Stimulated activated naive CD8-positive, alpha-beta T cell treated with anti-CD3 and anti-CD28 coated beads, Interleukin-15, amount 100 ng/mL, for 72 hours (primary cell): ENCODE measurements around the gene MIGA2.
A peak's percentile ranks its signal among the peaks of the same experiment; 100 is the strongest.
"Not testable (repeated sequence)": the region's sequence is repeated elsewhere in the genome, so short reads cannot be mapped to it uniquely, and the experiment has no call there.

Source experiments
- ATAC-seq: fragments of 150-1000 bp; cut with Tn5 transposase; 2 replicates; pipeline ENCODE4 v1.10.0; 2021; ENCODE audit warnings: mild to moderate bottlenecking, moderate library complexity
- DNase-seq, 2 donors: peaks; one replicate each; pipeline ENCODE4 v3.0.0; 2021 to 2022
- H3K27ac Mint-ChIP-seq, 2 donors: one replicate each; pipeline ENCODE4 v1.8.0; 2022; ENCODE audit warnings: mild to moderate bottlenecking in 2 of 2, mixed read lengths in 2 of 2, moderate library complexity in 2 of 2
- H3K27me3 Mint-ChIP-seq: one replicate; pipeline ENCODE4 v1.8.0; 2022; ENCODE audit warnings: mixed read lengths
- H3K4me1 Mint-ChIP-seq: one replicate; pipeline ENCODE4 v1.8.0; 2022; ENCODE audit warnings: mild to moderate bottlenecking, mixed read lengths
- H3K4me3 Mint-ChIP-seq, 2 donors: one replicate each; pipeline ENCODE4 v1.8.0; 2022; ENCODE audit warnings: mild to moderate bottlenecking in 2 of 2, mixed read lengths in 2 of 2, moderate library complexity in 1 of 2
- H3K9me3 Mint-ChIP-seq, 2 donors: one replicate each; pipeline ENCODE4 v1.8.0; 2022; ENCODE audit warnings: mixed read lengths in 2 of 2

MIGA2 gene, protein sequence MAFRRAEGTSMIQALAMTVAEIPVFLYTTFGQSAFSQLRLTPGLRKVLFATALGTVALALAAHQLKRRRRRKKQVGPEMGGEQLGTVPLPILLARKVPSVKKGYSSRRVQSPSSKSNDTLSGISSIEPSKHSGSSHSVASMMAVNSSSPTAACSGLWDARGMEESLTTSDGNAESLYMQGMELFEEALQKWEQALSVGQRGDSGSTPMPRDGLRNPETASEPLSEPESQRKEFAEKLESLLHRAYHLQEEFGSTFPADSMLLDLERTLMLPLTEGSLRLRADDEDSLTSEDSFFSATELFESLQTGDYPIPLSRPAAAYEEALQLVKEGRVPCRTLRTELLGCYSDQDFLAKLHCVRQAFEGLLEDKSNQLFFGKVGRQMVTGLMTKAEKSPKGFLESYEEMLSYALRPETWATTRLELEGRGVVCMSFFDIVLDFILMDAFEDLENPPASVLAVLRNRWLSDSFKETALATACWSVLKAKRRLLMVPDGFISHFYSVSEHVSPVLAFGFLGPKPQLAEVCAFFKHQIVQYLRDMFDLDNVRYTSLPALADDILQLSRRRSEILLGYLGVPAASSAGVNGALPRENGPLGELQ

DNA sequence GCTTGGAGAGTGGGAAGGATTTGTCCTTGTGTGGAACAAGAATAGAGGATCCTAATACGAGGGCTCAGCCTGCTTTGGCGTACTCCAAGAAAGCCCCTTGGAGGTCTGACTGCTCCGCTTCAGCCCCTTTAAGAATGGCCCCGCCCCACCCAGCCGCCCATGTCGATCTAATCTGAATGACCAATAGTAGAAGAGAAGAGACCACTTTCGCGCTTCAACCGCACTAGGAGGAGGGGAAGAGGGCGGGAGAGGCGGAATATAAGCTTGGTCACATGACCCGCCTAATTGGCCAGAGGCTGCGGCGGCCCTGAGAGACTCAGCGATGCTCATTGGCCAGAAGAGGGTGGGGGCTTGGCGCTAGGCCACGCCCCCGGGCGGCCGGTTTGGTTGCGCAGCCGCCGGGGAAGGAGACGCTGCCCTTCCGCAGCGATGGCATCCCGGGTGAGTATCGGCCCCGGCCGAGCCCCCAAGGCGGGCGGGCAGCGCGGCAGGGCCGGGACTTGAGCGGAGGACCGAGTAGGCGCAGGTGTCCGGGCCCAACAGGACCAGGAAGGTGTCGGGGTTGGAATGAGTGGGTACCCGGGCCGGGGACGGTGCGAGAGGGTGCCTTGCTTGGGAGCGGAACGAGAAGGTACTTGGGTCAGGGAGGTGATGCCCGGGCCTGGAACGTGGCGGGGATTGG, at the start of gene MIGA2:
Gene MIGA2, plus strand, starts transcription at position 386 of the 682 bp plus-strand sequence. CDS start 3,969 bp downstream, outside the sequence.
- no peaks in the 10 kb centered on the region for H3K27me3 Mint-ChIP-seq
- ATAC-seq (peak; percentile 98), DNase-seq (peak; percentile 93 to 97)
- peaks cover 37% of the 10 kb centered on the region for H3K4me1 Mint-ChIP-seq
- H3K4me3 Mint-ChIP-seq = peak within 1 kb of the TSS; percentile 86 to 92
- H3K27ac Mint-ChIP-seq = peak within 1 kb of the TSS; percentile 90 to 93
- H3K9me3 Mint-ChIP-seq = no peaks in the 10 kb centered on the region

DNA sequence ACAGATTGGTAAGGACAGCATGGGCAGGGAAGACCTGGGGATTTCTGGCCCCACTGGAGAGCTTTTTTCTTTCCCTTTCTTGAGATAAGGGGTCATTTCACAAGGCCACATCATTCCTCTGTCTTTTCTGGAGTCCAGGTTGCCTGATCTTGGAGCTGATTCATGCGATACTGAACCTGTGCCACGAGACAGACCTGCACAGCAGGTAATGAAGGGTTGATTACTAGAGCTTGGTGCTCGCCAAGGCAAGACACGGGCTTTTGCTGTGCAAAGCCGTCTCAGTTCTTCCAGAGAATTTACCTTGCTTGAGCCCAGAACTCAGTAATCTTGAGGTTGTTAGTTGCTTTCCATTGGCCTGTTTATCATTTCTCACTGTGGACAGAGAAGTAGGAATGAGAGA, 49.8 kb upstream of the MIGA2 start:
- Mint-ChIP-seq H3K9me3 (no peaks in the 10 kb centered on the region), H3K27ac (peak overlapping the region in 1 of 2 donors; percentile 52), H3K27me3 (no peaks in the 10 kb centered on the region), H3K4me1 (no peaks in the 10 kb centered on the region), H3K4me3 (no peak overlapping the region)
- ATAC-seq (no peak), DNase-seq (no peak)

GRCh38 chr9:128987805-128988204, 48.6 kb upstream of the MIGA2 start:
- ATAC-seq (no peak), DNase-seq (no peak)
- no peaks in the 10 kb centered on the region for H3K4me1 Mint-ChIP-seq
- H3K27me3 Mint-ChIP-seq = no peaks in the 10 kb centered on the region
- H3K27ac Mint-ChIP-seq = peak overlapping the region in 1 of 2 donors; percentile 8
- H3K9me3 Mint-ChIP-seq = no peaks in the 10 kb centered on the region
- H3K4me3 Mint-ChIP-seq = no peak overlapping the region

DNA sequence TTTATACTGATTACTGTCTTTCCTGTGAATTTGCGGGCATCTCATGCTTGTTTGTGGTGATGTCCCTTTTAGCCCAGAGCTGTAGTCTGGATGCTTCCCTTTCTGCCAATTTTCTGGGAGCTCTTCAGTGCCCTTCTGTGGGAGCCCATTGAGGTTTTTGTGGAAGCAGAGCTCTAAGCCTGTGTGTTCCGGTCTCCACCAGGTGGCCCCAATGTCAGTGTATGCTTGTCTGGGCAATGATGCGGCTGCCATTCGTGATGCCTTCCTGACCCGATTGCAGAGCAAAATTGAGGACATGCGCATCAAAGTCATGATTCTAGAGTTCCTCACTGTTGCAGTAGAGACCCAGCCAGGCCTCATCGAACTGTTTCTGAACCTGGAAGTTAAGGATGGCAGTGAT, 43.4 kb upstream of the MIGA2 start:
- peak overlapping the region in 1 of 2 donors; percentile 28 for H3K27ac Mint-ChIP-seq
- no peaks in the 10 kb centered on the region for H3K27me3 Mint-ChIP-seq
- no peak overlapping the region for H3K4me3 Mint-ChIP-seq
- H3K9me3 Mint-ChIP-seq = no peaks in the 10 kb centered on the region
- ATAC-seq = no peak
- H3K4me1 Mint-ChIP-seq = no peaks in the 10 kb centered on the region
- no peak for DNase-seq

DNA sequence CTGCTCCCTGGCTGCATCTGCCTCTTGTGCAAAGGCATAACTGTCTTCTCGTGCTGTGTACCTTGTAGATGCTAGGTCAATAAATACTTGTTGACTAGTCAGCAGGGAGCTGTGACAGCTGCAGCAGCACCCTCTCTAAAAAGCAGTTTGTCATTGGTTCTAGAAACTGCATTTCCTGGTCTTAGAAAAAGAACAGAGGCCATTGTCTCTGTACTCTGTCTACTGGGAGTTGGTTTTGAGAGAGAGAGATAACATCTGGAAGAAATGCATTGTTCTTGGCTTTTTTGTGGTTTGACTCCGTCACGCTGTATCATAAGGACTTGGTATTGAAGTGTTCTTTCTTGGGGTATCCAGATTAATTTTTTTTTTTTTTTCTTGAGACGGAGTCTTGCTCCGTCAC, 40.6 kb upstream of the MIGA2 start:
- DNase-seq (no peak), ATAC-seq (no peak)
- Mint-ChIP-seq H3K27me3 (no peaks in the 10 kb centered on the region), H3K4me3 (no peak overlapping the region), H3K4me1 (no peaks in the 10 kb centered on the region), H3K27ac (peak overlapping the region in 1 of 2 donors; percentile 51), H3K9me3 (no peaks in the 10 kb centered on the region)

GRCh38 chr9:128998462-128998861, 38.0 kb upstream of the MIGA2 start:
- ATAC-seq = no peak
- DNase-seq = no peak
- no peak overlapping the region for H3K4me3 Mint-ChIP-seq
- peak overlapping the region in 1 of 2 donors; percentile 37 for H3K27ac Mint-ChIP-seq
- H3K4me1 Mint-ChIP-seq = no peaks in the 10 kb centered on the region
- H3K27me3 Mint-ChIP-seq = no peaks in the 10 kb centered on the region
- H3K9me3 Mint-ChIP-seq = no peaks in the 10 kb centered on the region

GRCh38 chr9:128999581-129000206, 36.7 kb upstream of the MIGA2 start:
- Mint-ChIP-seq H3K27me3 (no peaks in the 10 kb centered on the region), H3K4me1 (no peaks in the 10 kb centered on the region), H3K27ac (peak overlapping the region in 1 of 2 donors; percentile 74), H3K4me3 (no peak overlapping the region), H3K9me3 (no peaks in the 10 kb centered on the region)
- ATAC-seq (no peak), DNase-seq (no peak)

DNA sequence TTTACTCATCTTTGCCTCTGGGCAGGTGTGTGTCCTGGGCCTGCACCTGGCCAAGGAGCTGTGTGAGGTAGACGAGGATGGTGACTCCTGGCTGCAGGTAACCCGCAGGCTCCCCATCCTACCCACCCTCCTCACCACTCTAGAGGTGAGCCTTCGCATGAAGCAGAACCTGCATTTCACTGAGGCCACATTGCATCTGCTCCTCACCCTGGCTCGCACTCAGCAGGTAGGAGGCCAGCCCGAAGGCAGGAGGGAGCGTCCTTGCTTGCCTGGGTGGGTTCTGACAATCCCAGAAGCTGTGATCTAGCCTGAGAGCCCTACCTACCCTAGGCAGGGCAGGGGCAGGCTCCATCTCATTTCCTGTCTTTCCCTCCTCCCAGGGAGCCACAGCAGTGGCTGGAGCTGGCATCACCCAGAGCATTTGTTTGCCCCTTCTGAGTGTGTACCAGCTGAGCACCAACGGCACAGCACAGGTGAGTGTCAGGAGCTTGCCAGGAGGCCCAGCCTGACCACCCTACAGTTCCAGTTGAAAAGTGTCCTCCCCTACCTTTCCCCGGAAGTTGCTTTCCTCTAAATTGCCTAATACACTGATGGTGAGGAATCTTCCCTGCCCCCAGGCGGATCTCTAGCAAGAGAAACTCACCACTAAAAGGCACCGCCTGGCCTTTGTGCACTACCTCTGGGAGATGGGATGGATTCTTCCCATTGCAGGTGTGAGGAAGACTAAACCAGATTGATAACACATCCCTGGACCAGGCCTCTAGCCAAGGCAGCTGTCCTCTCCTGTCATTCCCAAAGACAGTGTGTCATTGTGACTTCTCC, 34.7 kb upstream of the MIGA2 start:
- Mint-ChIP-seq H3K4me1 (peaks cover 4% of the 10 kb centered on the region), H3K9me3 (no peaks in the 10 kb centered on the region), H3K27me3 (no peaks in the 10 kb centered on the region), H3K4me3 (no peak overlapping the region), H3K27ac (peak overlapping the region; percentile 61 to 79)
- DNase-seq (no peak), ATAC-seq (no peak)

GRCh38 chr9:129002992-129003391, 33.4 kb upstream of the MIGA2 start:
- Mint-ChIP-seq H3K4me3 (no peak overlapping the region), H3K27ac (no peak overlapping the region), H3K9me3 (no peaks in the 10 kb centered on the region), H3K4me1 (peaks cover 10% of the 10 kb centered on the region), H3K27me3 (no peaks in the 10 kb centered on the region)
- DNase-seq (no peak), ATAC-seq (no peak)

DNA sequence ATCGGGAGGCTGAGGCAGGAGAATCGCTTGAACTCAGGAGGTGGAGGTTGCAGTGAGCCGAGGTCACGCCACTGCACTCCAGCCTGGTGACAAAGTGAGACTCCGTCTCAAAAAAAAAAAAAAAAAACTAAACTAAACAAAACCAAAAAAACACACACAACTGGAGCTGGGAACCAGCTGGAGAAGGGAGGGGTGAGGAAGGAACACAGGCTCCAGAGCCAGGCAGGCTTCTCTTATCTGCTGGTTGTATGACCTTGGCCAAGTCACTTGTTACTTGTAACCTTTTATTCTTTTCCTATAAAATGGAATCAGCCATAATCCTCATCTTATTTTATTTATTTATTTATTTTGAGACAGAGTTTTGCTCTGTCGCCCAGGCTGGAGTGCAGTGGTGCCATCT, 32.3 kb upstream of the MIGA2 start:
- H3K4me3 Mint-ChIP-seq, H3K27me3 Mint-ChIP-seq, ATAC-seq, H3K27ac Mint-ChIP-seq, DNase-seq, H3K9me3 Mint-ChIP-seq: not testable (repeated sequence)
- peaks cover 11% of the 10 kb centered on the region for H3K4me1 Mint-ChIP-seq

DNA sequence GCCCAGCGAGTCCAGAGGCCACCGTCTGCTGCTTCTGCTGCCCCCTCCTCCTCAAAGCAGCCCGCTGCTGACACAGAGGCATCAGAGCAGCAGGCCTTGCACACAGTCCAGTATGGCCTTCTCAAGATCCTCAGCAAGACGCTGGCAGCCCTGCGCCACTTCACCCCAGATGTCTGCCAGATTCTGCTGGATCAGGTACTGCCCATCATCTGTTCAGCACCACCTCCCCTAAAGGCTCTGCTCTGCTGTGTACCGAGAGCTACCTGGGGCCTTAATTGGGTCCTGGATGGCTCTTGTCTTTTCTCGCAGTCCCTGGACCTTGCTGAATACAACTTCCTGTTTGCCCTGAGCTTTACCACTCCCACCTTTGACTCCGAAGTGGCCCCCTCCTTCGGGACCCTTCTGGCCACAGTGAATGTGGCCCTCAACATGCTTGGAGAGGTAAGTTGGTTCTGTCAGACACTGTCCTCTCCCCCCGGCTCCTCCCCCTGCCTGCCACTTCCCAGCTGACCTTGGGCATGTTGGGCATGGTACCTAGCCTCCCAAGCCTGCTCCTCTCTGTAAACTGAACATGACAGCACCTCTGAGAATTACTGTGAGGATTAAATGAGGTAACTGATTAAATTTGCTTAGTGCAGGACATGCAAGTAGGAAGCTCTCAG, 31.0 kb upstream of the MIGA2 start:
- ATAC-seq = no peak
- H3K27me3 Mint-ChIP-seq = no peaks in the 10 kb centered on the region

DNA sequence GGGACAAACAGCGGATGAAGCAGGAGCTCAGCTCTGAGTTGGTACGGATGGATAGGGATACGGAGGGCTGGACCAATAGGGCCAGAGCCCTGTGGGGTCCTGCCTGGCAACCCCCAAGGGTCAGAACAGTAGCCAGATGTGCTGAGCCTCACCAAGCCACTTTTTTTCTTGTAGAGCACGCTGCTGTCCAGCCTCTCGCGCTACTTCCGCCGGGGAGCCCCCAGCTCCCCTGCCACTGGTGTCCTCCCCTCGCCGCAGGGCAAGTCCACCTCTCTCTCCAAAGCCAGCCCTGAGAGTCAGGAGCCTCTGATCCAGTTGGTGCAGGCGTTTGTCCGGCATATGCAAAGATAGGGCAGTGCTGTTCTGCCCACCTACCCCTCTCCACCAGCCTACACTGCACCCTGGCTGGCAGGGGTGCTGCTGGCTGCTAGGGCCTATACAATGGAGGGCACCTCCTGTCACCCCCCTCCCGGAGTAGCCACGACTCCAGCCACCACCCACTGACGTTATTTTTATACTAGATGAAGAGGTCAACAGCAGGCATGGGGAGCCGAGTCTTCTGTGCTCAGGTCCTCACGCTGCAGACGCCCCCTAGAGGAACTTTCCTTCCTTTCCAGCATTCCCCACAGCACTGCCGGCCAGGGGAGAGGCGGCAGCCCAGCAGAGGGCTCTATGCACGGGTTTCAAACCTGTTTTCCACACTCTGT, 29.9 kb upstream of the MIGA2 start:
- ATAC-seq (peak; percentile 75), DNase-seq (peak; percentile 34 to 53)

More for the DNA sequence above, 31.0 kb upstream of the MIGA2 start:
- H3K9me3 Mint-ChIP-seq = no peaks in the 10 kb centered on the region
- no peak for DNase-seq
- no peak overlapping the region for H3K4me3 Mint-ChIP-seq
- peak overlapping the region in 1 of 2 donors; percentile 42 for H3K27ac Mint-ChIP-seq
- H3K4me1 Mint-ChIP-seq = peaks cover 11% of the 10 kb centered on the region

DNA sequence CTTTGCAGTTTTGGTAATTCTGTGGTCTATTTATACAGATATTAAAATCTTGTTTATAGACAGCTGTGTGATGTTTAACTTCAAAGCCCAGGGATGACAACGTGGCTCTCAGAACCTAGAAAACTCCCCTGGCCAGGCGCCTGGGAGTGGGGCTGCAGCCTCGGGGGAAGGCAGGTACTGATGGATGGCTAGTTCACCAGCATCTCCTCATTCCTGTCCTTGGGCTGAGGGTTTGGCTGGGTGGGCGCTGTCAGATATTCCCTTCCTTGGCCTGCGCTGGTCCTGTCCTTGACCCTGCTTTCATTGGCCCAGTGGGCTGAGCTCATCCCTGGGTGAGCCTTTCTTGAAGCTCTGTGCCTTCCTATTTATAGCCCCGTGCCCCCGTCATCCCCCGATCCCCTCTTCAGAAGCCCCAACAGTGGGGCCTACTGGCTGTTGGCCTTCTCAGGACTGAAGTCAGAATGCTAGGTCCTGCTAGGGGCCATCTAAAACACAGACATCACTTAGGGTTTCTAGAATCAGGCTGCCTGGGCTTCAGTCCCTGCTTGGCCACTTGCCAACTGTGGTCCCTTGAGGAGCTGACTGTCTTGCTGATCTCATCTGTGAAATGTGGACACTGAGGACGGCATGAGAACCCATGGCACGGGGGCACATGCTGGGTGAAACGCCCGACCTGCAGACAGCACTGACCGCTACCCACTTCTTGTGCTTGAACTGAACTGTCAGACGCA, 29.2 kb upstream of the MIGA2 start:
- H3K4me3 Mint-ChIP-seq = no peak overlapping the region
- H3K27me3 Mint-ChIP-seq = no peaks in the 10 kb centered on the region
- no peaks in the 10 kb centered on the region for H3K9me3 Mint-ChIP-seq
- ATAC-seq = peak; percentile 1
- no peak for DNase-seq
- peaks cover 11% of the 10 kb centered on the region for H3K4me1 Mint-ChIP-seq
- H3K27ac Mint-ChIP-seq = peak overlapping the region in 1 of 2 donors; percentile 37

More for the DNA sequence above, 29.9 kb upstream of the MIGA2 start:
- no peaks in the 10 kb centered on the region for H3K27me3 Mint-ChIP-seq
- no peak overlapping the region for H3K4me3 Mint-ChIP-seq
- no peaks in the 10 kb centered on the region for H3K9me3 Mint-ChIP-seq
- peak overlapping the region in 1 of 2 donors; percentile 56 for H3K27ac Mint-ChIP-seq
- H3K4me1 Mint-ChIP-seq = peaks cover 11% of the 10 kb centered on the region
